ENCODE results near the gene ATP10A. TPM values are rescaled to one million over a fixed set of nuclear protein-coding genes. Genes with fewer than 3 reads are reported as not detected.

ATP10A gene
- total RNA-seq, 1 experiment from 2014 or later: 3.9 TPM

- Histone ChIP-seq H3T11ph (ENCODE audit: low read length) (no peak overlapping the region), H2AK5ac (ENCODE audit: insufficient read length, low read length) (no peak overlapping the region), H3K4me1 (ENCODE audit: insufficient read depth, low read length) (no peaks in the 10 kb centered on the region; the same call in 1 of the 2 replicates), H3K23me2 (ENCODE audit: insufficient read length, low read depth, low read length, poor library complexity, severe bottlenecking) (peaks cover 12% of the 10 kb centered on the region), H2BK15ac (ENCODE audit: low read depth, low read length) (no peak overlapping the region), H2BK120ac (ENCODE audit: low read depth, low read length, poor library complexity, severe bottlenecking) (no peak overlapping the region), H2BK12ac (ENCODE audit: insufficient read length, low read depth, low read length) (no peak overlapping the region), H4K5ac (ENCODE audit: insufficient read length, low read depth, low read length) (no peak overlapping the region), H3K23ac (ENCODE audit: insufficient read length, low read depth, low read length) (no peak overlapping the region), H3K4me2 (ENCODE audit: insufficient read depth, insufficient read length, low read length) (peak overlapping the region; percentile 58), H4K8ac (replicated peaks; ENCODE audit: insufficient read length, low read depth, low read length) (no peak overlapping the region), H2BK20ac (ENCODE audit: low read depth, low read length, poor library complexity, severe bottlenecking) (no peak overlapping the region), H3K79me1 (ENCODE audit: insufficient read depth, low read depth, low read length, poor library complexity, severe bottlenecking) (no peaks in the 10 kb centered on the region), H3K79me2 (ENCODE audit: insufficient read depth, low read length) (no peaks in the 10 kb centered on the region), H3K9ac (ENCODE audit: extremely low read depth, insufficient read length, low read length) (no peak overlapping the region), H3K56ac (ENCODE audit: insufficient read length, low read depth, low read length) (no peak overlapping the region), H3K27ac (ENCODE audit: insufficient read length, low read depth, low read length) (no peak overlapping the region), H4K91ac (ENCODE audit: insufficient read length, low read depth, low read length) (no peak overlapping the region), H3K4ac (ENCODE audit: low read depth, low read length) (no peak overlapping the region), H3K27me3 (ENCODE audit: insufficient read depth, low read length) (peaks cover 15% of the 10 kb centered on the region; the same call in 1 of the 2 replicates), H2BK5ac (ENCODE audit: insufficient read length, low read length) (no peak overlapping the region), H3K18ac (ENCODE audit: insufficient read length, low read depth, low read length) (no peak overlapping the region), H3K14ac (ENCODE audit: insufficient read depth, low read length) (no peak overlapping the region), H4K20me1 (ENCODE audit: control insufficient read depth, insufficient read depth, insufficient read length) (peaks cover 4% of the 10 kb centered on the region), H2AFZ (ENCODE audit: low read length) (no peak overlapping the region), H3K9me3 (ENCODE audit: control insufficient read depth, low read depth, low read length) (no peaks in the 10 kb centered on the region)
- WGBS (ENCODE audit: extremely low coverage, insufficient read length, low lambda C conversion rate): no CpG with 5 or more reads among the region's 21 CpGs
- no peak for DNase-seq
- Mint-ChIP-seq H3K4me1 (peaks cover 14 to 16% of the 10 kb centered on the region in 2 experiments), H3K27me3 (ENCODE audit: low read depth) (peaks cover 70% of the 10 kb centered on the region), H3K4me3 (peak overlapping the region; percentile 62 to 81), H3K27ac (no peak overlapping the region), H3K9me3 (peaks cover 0 to 4% of the 10 kb centered on the region in 2 experiments; a peak in 2 of 5 replicates), H3K36me3 (ENCODE audit: insufficient read depth in 1 of 3, low read depth in 3 of 3) (peaks cover 0 to 8% (median 0%) of the 10 kb centered on the region in 3 experiments; a peak in 2 of 7 replicates)
- no peak for TF ChIP-seq CTCF (conservative IDR thresholded peaks at IDR 0.05)
Measured at GRCh38 chr15:25863968-25864580, 947 bp upstream of the ATP10A start.
